Measurements from ENCODE around the gene TRAPPC14. TPM values are rescaled to one million over a fixed set of nuclear protein-coding genes. Genes with fewer than 3 reads are reported as not detected.

Gene TRAPPC14
- total and polyA plus RNA-seq, 2 of the 8 experiments (the other 6 are each of a cell fraction or from before 2014, with no cell fraction given) = 11.9 to 22.1 TPM

DNA sequence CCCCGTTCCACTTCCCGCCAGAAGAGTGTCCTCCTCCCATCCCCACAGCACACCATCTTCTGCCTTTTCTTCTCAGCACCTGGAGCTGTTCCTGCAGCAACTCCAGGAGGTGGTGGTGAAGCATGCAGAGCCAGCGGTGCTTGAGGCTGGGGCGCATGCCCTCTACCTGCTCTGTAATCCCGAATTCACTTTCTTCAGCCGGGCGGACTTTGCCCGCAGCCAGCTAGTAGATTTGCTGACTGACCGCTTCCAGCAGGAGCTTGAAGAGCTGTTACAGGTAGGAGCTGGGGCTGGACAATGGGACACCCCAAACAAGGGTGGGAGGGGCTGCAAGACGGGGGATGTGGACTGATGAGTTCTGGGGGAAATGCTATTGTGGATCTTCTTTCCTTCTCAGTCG is 42.2 kb upstream of the TRAPPC14 start:
- no peak overlapping the region for H2BK20ac ChIP-seq (ENCODE audit: low read length)
- no peak overlapping the region for H2AFZ ChIP-seq (ENCODE audit: low read length)
- H3K9ac ChIP-seq (replicated peaks in 1 of 4; ENCODE audit: extremely low read depth in 1 of 4, low read depth in 3 of 4, low read length in 3 of 4) = no peak overlapping the region
- H3K9me3 ChIP-seq (ENCODE audit: insufficient read depth in 2 of 2, low read depth in 1 of 2, low read length in 1 of 2) = no peaks in the 10 kb centered on the region
- no peak overlapping the region for H3K4me3 ChIP-seq (ENCODE audit: extremely low read depth in 1 of 4, insufficient read depth in 2 of 4, low read depth in 3 of 4, low read length in 4 of 4)
- no peak overlapping the region for H3K23ac ChIP-seq (ENCODE audit: insufficient read length)
- no peak overlapping the region for H3K14ac ChIP-seq (ENCODE audit: insufficient read length)
- peaks cover 0 to 4% (median 1%) of the 10 kb centered on the region in 4 experiments; a peak in 4 of 7 replicates for H3K27me3 ChIP-seq (replicated peaks in 1 of 4; ENCODE audit: control insufficient read depth in 3 of 4, extremely low read depth in 1 of 4, insufficient read depth in 3 of 4, low read length in 3 of 4)
- H4K5ac ChIP-seq (ENCODE audit: insufficient read length, low read depth, low read length) = no peak overlapping the region
- no peak overlapping the region for H2AK5ac ChIP-seq (ENCODE audit: low read depth, low read length)
- H4K20me1 ChIP-seq (replicated peaks in 1 of 2; ENCODE audit: control insufficient read depth in 1 of 2, insufficient read depth in 2 of 2, low read length in 2 of 2) = no peaks in the 10 kb centered on the region
- ChIA-PET POLR2A (ENCODE audit: partially characterized antibody) (interaction anchor here (0.7 to 1.4 kb wide), 5 partner anchors 10 to 228 kb away, joined by 3 to 5 read pairs (median 3); partner anchors contain the start of gene ZCWPW1), CTCF (ENCODE audit: partially characterized antibody) (interaction anchor here (0.8 to 5.1 kb wide), 6 partner anchors 11 to 68 kb away, joined by 4 to 35 read pairs (median 6); no protein-coding TSS in a partner anchor)
- 0 out of 2 replicates have a peak, but pooled peaks cover 1% of the 10 kb centered on the region for H3K23me2 ChIP-seq (ENCODE audit: low read depth, low read length)
- no peak overlapping the region for H2BK12ac ChIP-seq (ENCODE audit: low read depth, low read length)
- no peak for DNase-seq (ENCODE audit: low read depth in 1 of 2, low spot score in 2 of 2)
- H3K56ac ChIP-seq (replicated peaks; ENCODE audit: insufficient read length, low read depth, low read length) = no peak overlapping the region
- H4K8ac ChIP-seq (ENCODE audit: extremely low read depth, insufficient read depth, low read length) = no peak overlapping the region
- 93% methylated on average over 11 of the region's 11 CpGs; no CpG with 5 or more reads in 1 of the 2 experiments for WGBS, 2 experiments (ENCODE audit: extremely low coverage in 1 of 2, insufficient coverage in 1 of 2, insufficient read length in 1 of 2, insufficient replicate concordance in 2 of 2, low coverage in 1 of 2, low lambda C conversion rate in 2 of 2, missing lambda C conversion rate in 1 of 2)
- no peaks in the 10 kb centered on the region for H3K79me2 ChIP-seq (ENCODE audit: control insufficient read depth in 1 of 2, insufficient read depth in 2 of 2, low read length in 2 of 2)
- no peak overlapping the region for H2BK120ac ChIP-seq (replicated peaks; ENCODE audit: low read depth, low read length)
- no peak overlapping the region for H3K18ac ChIP-seq (ENCODE audit: extremely low read depth, low read length)
- FAIRE-seq = no peak
- peaks cover 0 to 9% (median 3%) of the 10 kb centered on the region in 4 experiments; a peak in 3 of 7 replicates for H3K4me1 ChIP-seq (replicated peaks in 1 of 4; ENCODE audit: control insufficient read depth in 3 of 4, insufficient read depth in 4 of 4, low read length in 3 of 4)
- H3K4me2 ChIP-seq (ENCODE audit: insufficient read depth in 1 of 2, low read depth in 2 of 2, low read length in 2 of 2) = no peak overlapping the region
- no peak overlapping the region for H2BK15ac ChIP-seq (ENCODE audit: low read length)
- no peak overlapping the region for H2BK5ac ChIP-seq (ENCODE audit: low read depth, low read length)
- H4K91ac ChIP-seq (replicated peaks; ENCODE audit: insufficient read length, low read length) = no peak overlapping the region
- H3K36me3 ChIP-seq (ENCODE audit: control insufficient read depth in 2 of 4, insufficient read depth in 4 of 4, low read length in 3 of 4) = no peaks in the 10 kb centered on the region
- no peaks in the 10 kb centered on the region for H3K79me1 ChIP-seq (ENCODE audit: low read depth, low read length)
- H3K27ac ChIP-seq (ENCODE audit: low read depth, low read length) = no peak overlapping the region
- no peak overlapping the region for H3K4ac ChIP-seq (replicated peaks; ENCODE audit: insufficient read length, low read depth, low read length)
- TF ChIP-seq RAD21 (IDR thresholded peaks at IDR 0.05 in 1 of 2, conservative IDR thresholded peaks at IDR 0.05 in 1 of 2; ENCODE audit: low read depth in 2 of 2, low read length in 2 of 2) (no peak), CHD1 (IDR thresholded peaks at IDR 0.05; ENCODE audit: low read depth, low read length) (no peak), NANOG (IDR thresholded peaks at IDR 0.05; ENCODE audit: insufficient read depth, low read depth, low read length, poor library complexity, severe bottlenecking) (no peak), SIN3A (conservative IDR thresholded peaks at IDR 0.05 in 1 of 2, IDR thresholded peaks at IDR 0.05 in 1 of 2; ENCODE audit: low read depth in 1 of 2, low read length in 2 of 2) (no peak), SP4 (IDR thresholded peaks at IDR 0.05; ENCODE audit: low read length) (no peak), GTF2F1 (IDR thresholded peaks at IDR 0.05; ENCODE audit: borderline replicate concordance, low read depth, low read length) (no peak), EP300 (IDR thresholded peaks at IDR 0.05; ENCODE audit: borderline replicate concordance in 1 of 2, low read depth in 2 of 2, low read length in 2 of 2) (no peak), BACH1 (IDR thresholded peaks at IDR 0.05; ENCODE audit: low read length) (no peak), ZNF274 (IDR thresholded peaks at IDR 0.05; ENCODE audit: borderline replicate concordance, extremely low read depth, low read length) (no peak)
- TF ChIP-seq, protein P1, sequence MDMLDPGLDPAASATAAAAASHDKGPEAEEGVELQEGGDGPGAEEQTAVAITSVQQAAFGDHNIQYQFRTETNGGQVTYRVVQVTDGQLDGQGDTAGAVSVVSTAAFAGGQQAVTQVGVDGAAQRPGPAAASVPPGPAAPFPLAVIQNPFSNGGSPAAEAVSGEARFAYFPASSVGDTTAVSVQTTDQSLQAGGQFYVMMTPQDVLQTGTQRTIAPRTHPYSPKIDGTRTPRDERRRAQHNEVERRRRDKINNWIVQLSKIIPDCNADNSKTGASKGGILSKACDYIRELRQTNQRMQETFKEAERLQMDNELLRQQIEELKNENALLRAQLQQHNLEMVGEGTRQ (IDR thresholded peaks at IDR 0.05; ENCODE audit: low read length) = no peak
- TF ChIP-seq, protein P2, sequence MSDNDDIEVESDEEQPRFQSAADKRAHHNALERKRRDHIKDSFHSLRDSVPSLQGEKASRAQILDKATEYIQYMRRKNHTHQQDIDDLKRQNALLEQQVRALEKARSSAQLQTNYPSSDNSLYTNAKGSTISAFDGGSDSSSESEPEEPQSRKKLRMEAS (IDR thresholded peaks at IDR 0.05) = no peak

Data from H1 (cell line).